NCI-H2196 treated with DMSO at 0.1 percent for 48 hours (cell line): ENCODE data around the gene REG4.
"Not testable (repeated sequence)": the region's sequence is repeated elsewhere in the genome, so short reads cannot be mapped to it uniquely, and the experiment has no call there.

Experiments used
- DNase-seq: peaks from one replicate; lab custom pipeline; 2025; ENCODE audit not compliant: unreplicated experiment; lab: John Stamatoyannopoulos, UW

REG4 gene

DNA sequence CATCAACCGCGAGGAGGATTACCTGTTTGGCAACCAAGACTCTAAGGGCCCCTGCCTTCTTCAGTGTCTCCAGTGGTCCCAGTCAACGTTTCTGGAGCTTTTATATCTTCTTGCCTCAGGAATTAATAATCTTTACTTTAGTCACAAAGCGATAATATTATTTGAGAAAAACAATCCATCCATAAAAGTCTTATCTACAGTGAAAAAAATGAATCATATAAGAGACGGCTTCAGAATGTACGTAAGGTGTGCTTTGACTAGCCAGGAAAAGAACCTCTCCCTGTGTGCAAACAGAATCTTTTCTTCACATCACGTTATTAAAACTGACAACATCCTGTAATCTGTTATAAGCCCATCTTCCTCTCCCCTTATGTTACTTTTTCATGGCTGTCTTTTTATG, at the start of gene REG4:
Gene REG4, minus strand, starts transcription at position 74 of the 400 bp plus-strand sequence. CDS start 2,691 bp downstream, outside the sequence.
- no peak for DNase-seq

DNA sequence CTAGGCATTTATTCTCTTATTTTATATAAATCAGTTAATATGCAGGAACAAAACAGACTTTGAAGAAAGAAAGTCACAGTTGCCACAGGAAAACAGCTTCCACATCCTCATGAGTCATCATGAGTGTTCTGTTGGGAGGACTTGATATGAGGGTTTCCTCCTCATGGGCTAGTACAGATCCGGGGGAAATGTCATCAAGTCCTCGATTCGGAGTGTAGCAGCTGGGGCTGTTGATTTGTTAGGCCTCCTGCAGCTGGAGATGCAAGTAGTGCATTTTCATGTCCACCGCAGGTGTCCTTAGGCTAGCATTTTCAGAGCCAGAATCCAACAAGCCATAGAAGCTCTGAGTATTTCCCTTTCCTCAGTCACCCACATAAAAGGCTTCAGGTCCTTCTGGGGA, 48.4 kb upstream of the REG4 start:
- no peak for DNase-seq

DNA sequence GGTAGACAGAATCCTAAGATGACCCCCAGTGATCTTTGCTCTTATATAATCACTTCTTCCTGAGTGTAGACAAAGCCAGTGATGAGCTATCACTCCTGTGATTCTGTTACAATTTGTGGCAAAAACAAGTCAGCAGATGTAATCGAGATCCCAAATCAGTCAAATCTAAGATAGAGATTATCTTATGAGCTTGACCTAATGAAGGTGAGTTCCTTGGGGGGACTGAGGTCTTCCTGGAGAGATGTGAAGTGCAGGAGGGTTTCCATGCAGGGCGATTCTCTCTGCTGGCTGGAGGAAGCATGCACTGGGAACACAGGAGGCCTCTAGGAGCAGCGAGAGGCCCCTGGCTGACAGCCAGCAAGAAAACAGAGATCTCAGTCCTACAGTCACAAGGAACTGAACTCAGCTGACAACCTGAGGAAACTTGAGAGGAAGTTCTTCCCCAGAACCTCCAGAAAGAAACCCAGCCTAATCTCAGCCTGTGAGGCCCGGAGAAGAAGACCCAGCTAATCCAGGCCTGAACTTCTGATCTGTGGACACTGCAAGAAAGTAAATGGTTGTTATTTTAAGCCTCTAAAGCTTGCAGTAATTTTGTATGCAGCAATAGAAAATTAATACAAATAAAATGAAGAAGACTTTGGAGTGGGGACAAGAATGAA, 47.4 kb upstream of the REG4 start:
- not testable (repeated sequence) for DNase-seq

DNA sequence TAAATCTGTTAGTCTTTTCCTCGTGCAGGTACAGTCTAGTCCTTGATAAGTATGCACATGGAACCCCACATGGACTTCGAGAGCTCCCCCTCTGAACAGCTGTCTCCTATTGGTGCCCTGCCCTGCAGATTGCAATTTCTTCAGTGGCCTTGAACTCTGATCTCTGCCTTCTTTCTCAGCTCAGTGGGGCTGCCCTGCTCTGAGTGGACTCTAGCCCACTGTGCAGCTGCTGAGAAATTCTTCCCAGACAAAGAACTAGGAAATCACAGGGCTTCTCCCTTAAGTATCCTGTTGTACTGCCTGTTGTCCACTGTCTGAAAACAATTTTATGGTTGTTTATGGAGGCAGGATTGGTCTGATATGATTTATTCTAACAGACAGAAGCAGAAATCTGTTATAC, 46.9 kb upstream of the REG4 start:
- DNase-seq: no peak

DNA sequence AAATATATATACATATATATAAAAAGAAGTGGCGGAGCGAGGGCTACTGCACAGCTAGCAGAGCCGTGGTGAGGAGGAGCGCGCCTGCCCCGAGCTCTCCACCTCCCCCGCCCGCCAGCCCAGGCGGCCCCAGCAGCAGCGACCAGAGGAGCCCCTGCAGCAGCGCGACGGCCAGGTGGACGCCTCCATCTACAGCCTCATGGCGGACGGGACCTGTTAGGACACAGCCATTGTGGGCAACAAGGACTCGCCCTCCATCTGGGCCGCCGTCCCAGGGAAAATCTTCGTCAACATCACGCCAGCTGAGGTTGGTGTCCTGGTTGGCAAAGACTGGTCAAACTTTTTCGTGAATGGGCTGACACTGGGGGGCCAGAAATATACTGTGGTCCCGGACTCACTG, 41.9 kb upstream of the REG4 start:
- no peak for DNase-seq

DNA sequence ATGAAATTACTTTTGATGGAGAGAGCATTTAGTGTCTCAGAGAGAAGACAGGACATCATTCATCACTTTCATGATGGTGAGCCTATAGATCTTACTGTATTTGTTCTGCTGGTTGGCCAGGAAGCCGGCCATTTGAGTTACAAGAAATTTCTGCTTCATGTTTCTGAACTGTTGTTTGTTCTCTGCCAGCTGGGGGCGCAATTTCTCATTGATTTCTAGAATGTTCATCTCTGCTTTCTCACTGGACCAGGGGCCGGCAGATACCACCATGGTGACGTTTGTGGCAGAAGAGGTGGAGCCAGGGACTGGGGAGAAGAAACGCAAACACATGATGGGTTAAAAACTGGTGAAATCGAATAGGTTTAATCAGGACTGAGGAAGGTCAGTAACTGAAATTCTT, 32.9 kb upstream of the REG4 start:
- not testable (repeated sequence) for DNase-seq

DNA sequence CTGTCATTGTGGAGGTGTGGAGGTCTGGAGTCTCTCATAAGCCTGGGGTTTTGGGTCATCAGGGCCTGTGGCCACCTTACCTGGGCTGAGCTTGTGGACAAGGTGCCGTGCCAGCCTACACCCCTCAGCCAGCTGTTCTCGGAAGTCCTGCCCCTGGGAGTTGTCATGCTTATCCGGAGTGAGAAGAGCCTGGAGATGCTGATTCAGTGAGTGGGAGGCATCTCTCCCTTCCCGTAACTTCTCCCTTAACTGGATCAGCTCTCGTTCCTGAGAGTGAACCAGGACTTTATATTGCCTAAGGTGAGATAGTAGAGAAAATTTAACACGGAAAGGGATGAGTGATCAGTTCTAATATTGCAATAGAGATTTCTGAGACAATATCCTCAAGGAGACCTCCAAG, 30.0 kb upstream of the REG4 start:
- no peak for DNase-seq

DNA sequence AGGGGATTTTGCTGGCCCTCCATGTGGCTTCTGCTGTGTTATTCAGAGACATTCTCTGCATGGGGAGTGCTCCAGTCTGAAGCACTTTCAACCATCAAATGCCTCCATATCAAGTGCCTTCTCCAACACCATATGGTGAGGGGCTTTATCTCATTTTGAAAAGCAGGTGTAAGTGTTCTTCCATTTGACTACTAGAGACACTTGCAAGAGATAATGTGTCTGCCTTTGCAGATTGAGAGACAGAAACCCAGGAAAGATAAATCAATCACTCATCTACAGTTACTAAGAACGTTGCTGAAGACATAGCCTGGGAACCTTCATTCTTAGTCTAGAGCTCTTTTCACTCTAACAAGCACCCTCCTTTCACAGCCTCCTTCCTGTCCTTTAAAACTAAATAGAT, 29.5 kb upstream of the REG4 start:
- no peak for DNase-seq

DNA sequence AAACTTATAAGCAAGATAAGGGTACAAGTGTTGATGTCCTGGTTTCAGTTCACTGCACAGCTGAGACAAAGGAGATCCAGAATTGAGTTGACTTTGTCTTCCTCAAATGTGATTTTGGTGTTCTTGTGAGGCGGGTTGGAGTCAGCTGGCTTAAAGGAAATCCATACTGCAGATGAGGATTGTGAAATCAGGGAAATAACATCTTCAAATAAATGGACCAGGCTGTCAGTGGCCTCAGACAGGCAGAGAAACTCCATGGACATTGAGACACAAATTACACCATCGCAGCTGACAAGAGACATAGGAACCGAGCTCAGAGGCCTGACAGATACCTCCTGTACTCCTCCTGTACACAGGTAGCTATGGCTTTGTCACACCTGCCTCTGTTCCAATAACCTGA, 27.0 kb upstream of the REG4 start:
- DNase-seq: no peak

DNA sequence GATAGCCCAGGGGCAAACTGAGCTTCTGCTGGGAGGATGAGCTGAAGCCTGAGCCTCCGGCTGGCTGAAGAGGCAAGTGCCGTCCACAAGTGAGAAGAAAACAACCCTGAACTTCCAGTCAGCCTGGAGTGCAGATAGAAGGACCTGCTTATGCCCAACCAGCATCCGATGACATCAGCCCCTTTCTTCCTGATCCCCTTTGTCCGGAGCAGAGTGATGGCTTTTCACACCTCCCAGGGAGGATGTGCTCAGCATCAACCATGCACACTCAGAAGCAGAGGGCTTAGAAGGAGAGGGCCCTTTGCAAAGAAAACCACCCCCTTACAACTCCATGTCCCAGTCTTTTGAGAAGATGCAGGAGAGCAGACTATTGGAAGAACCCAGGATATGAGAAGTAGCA, 23.7 kb upstream of the REG4 start:
- no peak for DNase-seq

DNA sequence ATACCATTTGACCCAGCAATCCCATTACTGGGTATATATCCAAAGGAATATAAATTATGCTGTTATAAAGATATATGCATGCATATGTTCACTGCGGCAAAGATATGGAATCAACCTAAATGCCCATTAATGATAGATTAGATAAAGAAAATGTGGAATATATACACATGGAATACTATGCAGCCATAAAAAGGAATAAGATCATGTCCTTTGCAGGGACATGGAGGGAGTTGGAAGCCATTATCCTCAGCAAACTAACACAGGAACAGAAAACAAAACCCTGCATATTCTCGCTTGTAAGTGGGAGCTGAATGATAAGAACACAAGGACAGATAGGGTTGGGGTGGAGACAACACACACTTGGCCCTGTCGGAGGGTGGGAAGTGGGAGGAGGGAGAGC, 19.8 kb upstream of the REG4 start:
- DNase-seq: no peak

DNA sequence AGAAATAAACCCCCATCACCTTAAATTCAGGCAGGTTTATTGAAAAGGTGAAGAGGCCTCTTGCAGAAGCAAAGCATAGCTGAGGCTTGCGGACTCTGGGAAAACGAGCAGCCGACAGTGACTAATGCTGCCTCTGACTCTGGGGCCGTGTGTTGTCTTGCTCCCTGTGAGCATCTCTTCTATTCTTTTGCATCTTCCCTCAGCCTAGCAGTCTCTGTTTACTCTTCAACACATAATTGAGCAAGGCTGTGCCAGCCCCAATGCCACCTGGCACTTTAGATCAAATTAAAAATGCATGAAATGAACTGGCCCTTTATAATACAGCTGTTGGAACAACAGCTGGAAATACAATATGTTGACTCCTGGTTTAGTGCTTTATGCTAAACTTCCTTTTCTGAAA, 18.4 kb upstream of the REG4 start:
- DNase-seq: no peak

DNA sequence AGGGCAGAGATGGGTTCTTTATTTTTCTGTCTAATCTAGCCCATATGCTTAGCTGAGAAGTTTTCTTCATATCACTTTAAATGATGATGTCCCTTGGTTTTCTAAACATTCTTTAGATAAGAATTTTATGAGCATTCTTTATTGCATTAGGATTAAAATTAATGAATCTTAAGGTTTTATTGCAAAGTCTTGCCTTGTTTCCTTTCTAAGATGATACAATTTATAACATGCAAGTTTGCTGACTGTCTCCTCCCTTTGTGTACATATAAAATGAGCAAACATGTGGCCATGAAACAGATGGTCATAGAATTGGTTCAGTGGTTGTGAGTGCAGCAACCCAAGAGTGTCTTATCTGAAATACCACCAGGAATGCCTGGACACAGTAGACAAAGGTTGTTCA, 17.7 kb upstream of the REG4 start:
- not testable (repeated sequence) for DNase-seq

DNA sequence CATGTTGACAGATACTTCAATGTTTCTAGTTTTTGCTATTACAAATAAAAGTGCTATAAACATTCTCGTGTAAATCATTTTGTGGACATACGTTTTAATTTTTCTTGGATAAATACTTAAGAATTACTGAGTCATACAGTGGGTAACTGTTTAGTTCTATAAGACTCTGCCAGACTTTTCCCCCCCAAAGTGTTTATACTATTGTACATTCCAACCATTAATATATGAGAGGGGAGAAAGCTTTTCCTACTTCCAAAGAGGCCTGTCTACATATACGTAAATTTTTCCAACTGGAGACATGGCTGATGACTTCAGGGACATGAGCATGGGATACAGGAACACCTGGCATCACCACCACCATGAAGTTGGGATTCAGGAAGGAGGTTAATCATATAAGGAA, 17.0 kb upstream of the REG4 start:
- DNase-seq: no peak

DNA sequence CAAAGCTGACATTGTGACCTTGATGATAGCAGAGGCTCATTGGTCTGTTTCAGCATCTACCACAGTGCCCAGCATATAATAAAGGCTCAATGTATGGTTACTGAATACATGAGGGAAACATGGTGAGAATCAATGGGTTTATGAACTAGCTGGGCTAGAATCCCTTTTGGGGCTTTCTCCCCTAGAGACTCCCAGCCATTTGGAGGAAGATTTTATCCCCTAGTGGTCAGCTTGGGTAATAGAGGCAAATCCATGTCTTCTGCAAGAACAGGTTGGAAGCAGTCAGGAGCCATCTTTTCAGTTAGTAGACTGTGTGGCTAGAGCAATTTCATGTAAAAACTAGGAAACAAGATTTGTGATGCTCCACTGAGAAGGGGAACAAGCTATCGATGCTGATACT, 15.8 kb upstream of the REG4 start:
- no peak for DNase-seq

DNA sequence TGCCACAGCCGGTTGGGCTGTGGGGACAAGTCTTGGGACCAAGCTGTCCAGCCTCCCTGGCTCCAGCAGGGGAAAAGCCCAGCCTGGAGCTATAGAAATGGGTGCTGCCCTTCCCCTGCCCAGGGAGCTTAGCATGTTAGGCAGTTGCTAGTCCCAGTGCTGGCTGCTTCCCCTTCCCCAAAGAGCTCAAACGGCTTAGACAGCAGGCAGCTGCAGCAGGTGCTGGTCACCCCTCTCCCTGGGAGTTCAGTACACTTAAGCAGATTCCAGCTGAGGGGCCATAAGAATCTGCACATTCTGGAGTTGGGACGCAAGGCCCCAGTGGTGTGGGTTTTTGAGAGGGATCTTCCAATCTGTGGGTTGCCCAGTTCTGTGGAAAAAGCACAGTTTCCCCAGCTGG, 11.1 kb upstream of the REG4 start:
- no peak for DNase-seq

DNA sequence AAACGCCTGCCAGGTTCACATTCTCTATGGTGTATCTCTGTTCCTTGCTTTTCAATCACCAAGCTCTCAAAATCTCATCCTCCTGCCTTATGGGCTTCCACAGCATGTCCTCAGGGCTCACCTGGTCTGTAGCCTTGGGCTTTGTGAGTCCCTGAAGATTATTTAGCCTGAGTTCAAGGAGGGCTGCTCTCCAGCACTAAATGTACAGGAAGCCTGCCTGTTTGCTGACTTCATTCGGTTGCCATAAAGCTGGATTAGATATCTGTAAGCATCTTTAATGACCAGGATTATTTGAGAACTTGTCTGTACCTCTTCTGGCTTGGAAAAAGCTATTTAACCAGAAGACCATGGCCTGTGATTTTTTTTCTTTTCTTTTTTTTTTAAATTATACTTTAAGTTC, 6.9 kb upstream of the REG4 start:
- no peak for DNase-seq

DNA sequence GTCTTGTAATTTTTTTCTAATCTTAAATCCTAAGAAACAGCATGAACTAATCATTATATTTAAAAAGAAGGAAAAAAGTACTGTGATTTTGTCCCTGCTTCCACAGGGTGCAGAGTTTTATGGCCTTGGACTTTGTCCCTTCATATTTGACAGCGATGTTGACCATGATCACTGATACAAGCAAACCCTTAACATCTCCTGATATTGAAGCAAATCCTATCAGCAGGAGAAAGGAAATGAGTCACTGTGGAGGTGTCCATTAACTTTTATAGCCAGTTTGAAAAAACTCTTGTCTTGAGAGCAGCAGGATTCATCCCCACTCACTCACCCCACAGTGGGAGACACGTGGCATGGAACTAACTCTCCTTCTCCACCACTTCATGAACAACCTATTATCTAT, 5.1 kb upstream of the REG4 start:
- no peak for DNase-seq

DNA sequence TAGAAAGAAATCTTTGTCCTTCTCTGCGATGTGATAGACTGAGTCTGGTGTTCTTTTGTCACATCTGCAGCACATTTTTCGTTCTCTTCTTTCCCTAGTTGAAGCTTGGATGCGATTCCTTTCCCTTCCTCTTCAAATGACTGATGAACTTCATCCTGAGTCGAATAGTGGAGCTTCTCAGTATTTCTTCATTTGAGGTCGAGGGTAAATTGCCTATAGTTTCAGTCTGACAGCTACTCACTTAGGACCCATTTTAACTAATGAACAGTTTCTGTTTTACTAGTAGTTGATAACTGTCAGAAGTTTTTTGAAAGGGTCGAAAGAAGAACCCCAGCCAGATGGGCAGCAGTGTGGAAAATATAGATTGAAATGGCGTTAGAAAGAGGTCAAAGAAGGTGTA, 4.7 kb upstream of the REG4 start:
- DNase-seq: no peak

DNA sequence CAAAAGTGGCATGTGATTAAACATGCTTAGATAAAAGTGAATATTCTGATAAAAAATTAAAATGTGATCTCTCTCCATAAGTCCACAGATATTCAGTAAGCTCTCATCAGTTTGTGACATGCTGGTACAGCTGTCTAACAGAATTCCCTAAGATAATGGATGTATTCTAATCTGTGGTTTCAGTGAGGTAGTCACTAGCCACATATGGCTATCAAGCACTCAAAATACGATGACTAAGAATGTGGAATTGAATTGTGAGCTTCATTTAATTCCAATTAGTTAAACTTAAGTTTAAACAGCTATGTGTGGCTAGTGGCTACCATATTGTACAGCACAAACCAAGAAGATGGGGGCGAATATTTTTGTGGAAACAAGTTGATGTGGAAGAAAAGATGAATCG, 4.1 kb upstream of the REG4 start:
- no peak for DNase-seq

DNA sequence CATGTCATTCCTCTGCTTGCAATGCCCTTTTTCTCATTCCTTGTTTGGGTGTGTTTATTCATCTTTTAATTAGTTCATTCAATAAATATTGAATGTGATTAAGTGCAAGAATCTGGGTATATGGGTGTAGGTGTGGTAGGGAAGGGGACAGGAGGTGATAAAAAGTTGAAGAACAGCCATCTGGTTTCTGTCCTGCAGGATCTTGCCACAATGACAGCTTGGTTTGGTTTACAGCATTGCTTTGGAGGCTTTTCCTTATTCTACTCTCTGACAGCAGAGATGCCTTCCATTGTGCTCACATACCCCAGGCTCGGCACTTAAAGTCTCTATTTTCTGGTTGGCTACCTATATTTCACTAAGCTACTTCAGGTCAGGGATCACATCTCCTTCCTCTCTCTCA, 3.0 kb upstream of the REG4 start:
- no peak for DNase-seq

DNA sequence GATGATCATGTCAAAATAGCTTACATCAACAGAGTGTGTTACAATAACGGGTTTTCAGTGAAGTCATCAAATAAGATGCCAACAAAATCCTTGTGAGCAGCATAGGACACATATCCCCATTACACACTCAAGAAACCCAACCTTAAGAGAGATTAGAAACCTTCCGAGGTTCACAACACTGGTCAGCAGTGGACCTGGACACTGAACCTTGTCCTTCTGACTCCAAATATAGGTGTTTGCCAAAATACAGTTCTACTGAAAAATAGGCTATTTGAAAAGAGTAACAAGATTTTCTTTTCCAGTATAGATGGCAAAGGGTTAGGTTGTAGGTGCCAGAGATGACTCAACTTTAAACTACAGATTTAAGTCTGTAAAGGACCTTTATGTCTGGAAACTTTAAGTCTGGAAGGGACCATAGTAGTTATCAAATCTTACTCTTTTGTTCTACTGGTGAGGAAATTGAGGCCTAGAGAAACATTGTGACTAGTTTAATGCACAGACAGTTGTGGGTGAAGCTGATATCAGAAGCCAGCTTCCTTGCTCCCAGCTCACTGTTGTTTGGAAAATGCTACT, 811 bp upstream of the REG4 start:
- no peak for DNase-seq

DNA sequence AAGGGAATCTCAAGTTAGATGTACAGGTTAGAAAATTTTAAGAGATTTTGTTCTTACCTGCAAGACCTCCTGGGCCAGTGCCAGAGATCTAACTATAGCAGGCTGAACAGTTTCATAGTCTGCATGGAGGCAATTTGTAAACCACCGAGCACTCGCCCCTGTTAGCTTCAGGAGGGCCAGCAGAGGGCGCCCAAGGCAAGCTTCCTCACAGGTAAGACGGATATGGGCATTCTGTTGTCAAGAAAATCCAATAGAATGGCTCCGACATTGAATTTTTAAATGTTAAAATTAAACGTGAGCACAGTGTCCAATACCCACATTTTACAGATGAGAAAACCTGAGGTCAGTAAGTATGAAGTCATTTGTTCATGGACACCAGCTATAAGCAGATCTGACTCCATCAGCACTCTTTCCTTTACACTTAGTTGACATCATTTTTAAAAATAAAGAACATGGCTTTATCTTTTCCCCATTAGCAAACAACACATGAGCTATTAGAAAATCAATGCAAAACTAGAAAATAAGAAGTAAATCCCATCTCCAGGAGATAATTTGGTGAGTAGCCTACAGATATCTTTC, 2.2 kb downstream of the REG4 start:
- peak; percentile 28 for DNase-seq
